ENCODE data around the gene FGF19. TPM values are rescaled to one million over a fixed set of nuclear protein-coding genes. Genes with fewer than 3 reads are reported as not detected.

The FGF19 gene
- total RNA-seq, 1 experiment from 2014 or later = 17.6 TPM

DNA sequence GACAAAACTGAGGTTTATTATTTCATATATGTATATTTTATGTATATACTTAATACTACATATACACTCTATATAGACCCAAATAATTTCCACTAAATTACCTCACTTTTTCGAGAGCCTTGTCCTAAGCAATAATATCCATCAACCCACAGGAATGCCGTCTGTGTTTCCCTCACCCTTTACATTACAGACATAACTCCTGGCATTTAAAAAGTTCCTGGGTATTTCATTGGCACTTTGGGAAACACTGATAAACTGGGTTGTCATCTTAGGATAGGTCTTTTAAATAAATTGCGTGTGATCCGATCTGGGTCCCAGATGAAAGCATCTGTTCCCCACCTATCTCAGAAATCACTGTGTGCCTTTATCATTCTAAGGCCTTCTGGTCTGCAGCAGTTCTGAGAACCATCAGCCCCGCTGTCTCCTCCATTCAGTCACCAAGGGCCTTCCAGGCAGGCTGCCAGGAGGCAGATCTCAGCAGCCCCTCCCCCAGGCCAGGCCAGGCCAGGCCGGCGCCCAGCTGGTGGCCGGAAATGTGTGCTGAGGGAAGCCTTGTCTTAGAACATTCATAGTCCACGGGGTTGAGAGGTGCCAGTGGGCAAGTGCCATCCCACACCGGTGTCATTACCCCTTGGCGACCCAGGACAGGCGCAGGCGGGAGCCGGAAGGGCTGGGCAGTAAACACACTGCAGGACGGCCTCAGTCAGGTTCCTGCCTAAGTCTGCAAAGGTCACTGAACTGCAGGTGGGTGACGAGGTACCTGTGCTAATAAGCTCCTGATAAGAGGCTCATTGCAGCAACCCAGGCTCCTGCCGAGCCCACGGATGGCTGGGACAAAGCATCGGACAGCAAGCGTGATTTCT lies 3.3 kb downstream of the FGF19 start (continued):
- TF ChIP-seq, protein P1, sequence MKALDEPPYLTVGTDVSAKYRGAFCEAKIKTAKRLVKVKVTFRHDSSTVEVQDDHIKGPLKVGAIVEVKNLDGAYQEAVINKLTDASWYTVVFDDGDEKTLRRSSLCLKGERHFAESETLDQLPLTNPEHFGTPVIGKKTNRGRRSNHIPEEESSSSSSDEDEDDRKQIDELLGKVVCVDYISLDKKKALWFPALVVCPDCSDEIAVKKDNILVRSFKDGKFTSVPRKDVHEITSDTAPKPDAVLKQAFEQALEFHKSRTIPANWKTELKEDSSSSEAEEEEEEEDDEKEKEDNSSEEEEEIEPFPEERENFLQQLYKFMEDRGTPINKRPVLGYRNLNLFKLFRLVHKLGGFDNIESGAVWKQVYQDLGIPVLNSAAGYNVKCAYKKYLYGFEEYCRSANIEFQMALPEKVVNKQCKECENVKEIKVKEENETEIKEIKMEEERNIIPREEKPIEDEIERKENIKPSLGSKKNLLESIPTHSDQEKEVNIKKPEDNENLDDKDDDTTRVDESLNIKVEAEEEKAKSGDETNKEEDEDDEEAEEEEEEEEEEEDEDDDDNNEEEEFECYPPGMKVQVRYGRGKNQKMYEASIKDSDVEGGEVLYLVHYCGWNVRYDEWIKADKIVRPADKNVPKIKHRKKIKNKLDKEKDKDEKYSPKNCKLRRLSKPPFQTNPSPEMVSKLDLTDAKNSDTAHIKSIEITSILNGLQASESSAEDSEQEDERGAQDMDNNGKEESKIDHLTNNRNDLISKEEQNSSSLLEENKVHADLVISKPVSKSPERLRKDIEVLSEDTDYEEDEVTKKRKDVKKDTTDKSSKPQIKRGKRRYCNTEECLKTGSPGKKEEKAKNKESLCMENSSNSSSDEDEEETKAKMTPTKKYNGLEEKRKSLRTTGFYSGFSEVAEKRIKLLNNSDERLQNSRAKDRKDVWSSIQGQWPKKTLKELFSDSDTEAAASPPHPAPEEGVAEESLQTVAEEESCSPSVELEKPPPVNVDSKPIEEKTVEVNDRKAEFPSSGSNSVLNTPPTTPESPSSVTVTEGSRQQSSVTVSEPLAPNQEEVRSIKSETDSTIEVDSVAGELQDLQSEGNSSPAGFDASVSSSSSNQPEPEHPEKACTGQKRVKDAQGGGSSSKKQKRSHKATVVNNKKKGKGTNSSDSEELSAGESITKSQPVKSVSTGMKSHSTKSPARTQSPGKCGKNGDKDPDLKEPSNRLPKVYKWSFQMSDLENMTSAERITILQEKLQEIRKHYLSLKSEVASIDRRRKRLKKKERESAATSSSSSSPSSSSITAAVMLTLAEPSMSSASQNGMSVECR (CRISPR knock-in tag; IDR thresholded peaks at IDR 0.05; ENCODE audit: borderline replicate concordance) = no peak
- TF ChIP-seq CREB1 (CRISPR knock-in tag; IDR thresholded peaks at IDR 0.05) (no peak), ZNF512 (CRISPR knock-in tag; IDR thresholded peaks at IDR 0.05; ENCODE audit: borderline replicate concordance) (no peak), MLX (CRISPR knock-in tag; IDR thresholded peaks at IDR 0.05) (no peak), ZNF423 (CRISPR knock-in tag; IDR thresholded peaks at IDR 0.05) (peak; percentile 76), NFE2L1 (CRISPR knock-in tag; IDR thresholded peaks at IDR 0.05) (0 out of 2 replicates have a peak, but pooled peaks have one; percentile 51), TEAD1 (CRISPR knock-in tag; IDR thresholded peaks at IDR 0.05) (peak; percentile 55; the same call in 1 of the 2 replicates), TCF7 (CRISPR knock-in tag; IDR thresholded peaks at IDR 0.05; ENCODE audit: low read depth) (no peak), JUN (CRISPR knock-in tag; IDR thresholded peaks at IDR 0.05) (no peak), ATF1 (CRISPR knock-in tag; IDR thresholded peaks at IDR 0.05) (no peak), MYBL2 (CRISPR knock-in tag; IDR thresholded peaks at IDR 0.05) (0 out of 2 replicates have a peak, but pooled peaks have one; percentile 51), ZNF416 (CRISPR knock-in tag; IDR thresholded peaks at IDR 0.05) (no peak), NR2C2 (CRISPR knock-in tag; IDR thresholded peaks at IDR 0.05) (no peak), ZNF317 (CRISPR knock-in tag; IDR thresholded peaks at IDR 0.05; ENCODE audit: borderline replicate concordance, low read depth) (no peak)
- TF ChIP-seq, protein P2, sequence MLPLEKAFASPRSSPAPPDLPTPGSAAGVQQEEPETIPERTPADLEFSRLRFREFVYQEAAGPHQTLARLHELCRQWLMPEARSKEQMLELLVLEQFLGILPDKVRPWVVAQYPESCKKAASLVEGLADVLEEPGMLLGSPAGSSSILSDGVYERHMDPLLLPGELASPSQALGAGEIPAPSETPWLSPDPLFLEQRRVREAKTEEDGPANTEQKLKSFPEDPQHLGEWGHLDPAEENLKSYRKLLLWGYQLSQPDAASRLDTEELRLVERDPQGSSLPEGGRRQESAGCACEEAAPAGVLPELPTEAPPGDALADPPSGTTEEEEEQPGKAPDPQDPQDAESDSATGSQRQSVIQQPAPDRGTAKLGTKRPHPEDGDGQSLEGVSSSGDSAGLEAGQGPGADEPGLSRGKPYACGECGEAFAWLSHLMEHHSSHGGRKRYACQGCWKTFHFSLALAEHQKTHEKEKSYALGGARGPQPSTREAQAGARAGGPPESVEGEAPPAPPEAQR (CRISPR knock-in tag; IDR thresholded peaks at IDR 0.05) = no peak
- TF ChIP-seq, protein P3, sequence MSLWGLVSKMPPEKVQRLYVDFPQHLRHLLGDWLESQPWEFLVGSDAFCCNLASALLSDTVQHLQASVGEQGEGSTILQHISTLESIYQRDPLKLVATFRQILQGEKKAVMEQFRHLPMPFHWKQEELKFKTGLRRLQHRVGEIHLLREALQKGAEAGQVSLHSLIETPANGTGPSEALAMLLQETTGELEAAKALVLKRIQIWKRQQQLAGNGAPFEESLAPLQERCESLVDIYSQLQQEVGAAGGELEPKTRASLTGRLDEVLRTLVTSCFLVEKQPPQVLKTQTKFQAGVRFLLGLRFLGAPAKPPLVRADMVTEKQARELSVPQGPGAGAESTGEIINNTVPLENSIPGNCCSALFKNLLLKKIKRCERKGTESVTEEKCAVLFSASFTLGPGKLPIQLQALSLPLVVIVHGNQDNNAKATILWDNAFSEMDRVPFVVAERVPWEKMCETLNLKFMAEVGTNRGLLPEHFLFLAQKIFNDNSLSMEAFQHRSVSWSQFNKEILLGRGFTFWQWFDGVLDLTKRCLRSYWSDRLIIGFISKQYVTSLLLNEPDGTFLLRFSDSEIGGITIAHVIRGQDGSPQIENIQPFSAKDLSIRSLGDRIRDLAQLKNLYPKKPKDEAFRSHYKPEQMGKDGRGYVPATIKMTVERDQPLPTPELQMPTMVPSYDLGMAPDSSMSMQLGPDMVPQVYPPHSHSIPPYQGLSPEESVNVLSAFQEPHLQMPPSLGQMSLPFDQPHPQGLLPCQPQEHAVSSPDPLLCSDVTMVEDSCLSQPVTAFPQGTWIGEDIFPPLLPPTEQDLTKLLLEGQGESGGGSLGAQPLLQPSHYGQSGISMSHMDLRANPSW (CRISPR knock-in tag; conservative IDR thresholded peaks at IDR 0.05; ENCODE audit: low read depth) = no peak
- TF ChIP-seq, protein P4, sequence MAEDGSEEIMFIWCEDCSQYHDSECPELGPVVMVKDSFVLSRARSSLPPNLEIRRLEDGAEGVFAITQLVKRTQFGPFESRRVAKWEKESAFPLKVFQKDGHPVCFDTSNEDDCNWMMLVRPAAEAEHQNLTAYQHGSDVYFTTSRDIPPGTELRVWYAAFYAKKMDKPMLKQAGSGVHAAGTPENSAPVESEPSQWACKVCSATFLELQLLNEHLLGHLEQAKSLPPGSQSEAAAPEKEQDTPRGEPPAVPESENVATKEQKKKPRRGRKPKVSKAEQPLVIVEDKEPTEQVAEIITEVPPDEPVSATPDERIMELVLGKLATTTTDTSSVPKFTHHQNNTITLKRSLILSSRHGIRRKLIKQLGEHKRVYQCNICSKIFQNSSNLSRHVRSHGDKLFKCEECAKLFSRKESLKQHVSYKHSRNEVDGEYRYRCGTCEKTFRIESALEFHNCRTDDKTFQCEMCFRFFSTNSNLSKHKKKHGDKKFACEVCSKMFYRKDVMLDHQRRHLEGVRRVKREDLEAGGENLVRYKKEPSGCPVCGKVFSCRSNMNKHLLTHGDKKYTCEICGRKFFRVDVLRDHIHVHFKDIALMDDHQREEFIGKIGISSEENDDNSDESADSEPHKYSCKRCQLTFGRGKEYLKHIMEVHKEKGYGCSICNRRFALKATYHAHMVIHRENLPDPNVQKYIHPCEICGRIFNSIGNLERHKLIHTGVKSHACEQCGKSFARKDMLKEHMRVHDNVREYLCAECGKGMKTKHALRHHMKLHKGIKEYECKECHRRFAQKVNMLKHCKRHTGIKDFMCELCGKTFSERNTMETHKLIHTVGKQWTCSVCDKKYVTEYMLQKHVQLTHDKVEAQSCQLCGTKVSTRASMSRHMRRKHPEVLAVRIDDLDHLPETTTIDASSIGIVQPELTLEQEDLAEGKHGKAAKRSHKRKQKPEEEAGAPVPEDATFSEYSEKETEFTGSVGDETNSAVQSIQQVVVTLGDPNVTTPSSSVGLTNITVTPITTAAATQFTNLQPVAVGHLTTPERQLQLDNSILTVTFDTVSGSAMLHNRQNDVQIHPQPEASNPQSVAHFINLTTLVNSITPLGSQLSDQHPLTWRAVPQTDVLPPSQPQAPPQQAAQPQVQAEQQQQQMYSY (CRISPR knock-in tag; IDR thresholded peaks at IDR 0.05) = no peak
- TF ChIP-seq, protein P5, sequence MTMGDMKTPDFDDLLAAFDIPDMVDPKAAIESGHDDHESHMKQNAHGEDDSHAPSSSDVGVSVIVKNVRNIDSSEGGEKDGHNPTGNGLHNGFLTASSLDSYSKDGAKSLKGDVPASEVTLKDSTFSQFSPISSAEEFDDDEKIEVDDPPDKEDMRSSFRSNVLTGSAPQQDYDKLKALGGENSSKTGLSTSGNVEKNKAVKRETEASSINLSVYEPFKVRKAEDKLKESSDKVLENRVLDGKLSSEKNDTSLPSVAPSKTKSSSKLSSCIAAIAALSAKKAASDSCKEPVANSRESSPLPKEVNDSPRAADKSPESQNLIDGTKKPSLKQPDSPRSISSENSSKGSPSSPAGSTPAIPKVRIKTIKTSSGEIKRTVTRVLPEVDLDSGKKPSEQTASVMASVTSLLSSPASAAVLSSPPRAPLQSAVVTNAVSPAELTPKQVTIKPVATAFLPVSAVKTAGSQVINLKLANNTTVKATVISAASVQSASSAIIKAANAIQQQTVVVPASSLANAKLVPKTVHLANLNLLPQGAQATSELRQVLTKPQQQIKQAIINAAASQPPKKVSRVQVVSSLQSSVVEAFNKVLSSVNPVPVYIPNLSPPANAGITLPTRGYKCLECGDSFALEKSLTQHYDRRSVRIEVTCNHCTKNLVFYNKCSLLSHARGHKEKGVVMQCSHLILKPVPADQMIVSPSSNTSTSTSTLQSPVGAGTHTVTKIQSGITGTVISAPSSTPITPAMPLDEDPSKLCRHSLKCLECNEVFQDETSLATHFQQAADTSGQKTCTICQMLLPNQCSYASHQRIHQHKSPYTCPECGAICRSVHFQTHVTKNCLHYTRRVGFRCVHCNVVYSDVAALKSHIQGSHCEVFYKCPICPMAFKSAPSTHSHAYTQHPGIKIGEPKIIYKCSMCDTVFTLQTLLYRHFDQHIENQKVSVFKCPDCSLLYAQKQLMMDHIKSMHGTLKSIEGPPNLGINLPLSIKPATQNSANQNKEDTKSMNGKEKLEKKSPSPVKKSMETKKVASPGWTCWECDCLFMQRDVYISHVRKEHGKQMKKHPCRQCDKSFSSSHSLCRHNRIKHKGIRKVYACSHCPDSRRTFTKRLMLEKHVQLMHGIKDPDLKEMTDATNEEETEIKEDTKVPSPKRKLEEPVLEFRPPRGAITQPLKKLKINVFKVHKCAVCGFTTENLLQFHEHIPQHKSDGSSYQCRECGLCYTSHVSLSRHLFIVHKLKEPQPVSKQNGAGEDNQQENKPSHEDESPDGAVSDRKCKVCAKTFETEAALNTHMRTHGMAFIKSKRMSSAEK (CRISPR knock-in tag; IDR thresholded peaks at IDR 0.05; ENCODE audit: borderline replicate concordance) = 0 out of 2 replicates have a peak, but pooled peaks have one; percentile 66

Data from WTC11 (cell line).